RWPE2 (cell line): Measurements from ENCODE around the gene KRT83.

Experiments used
- ATAC-seq: fragments of 200-7000 bp; cut with Tn5 transposase; 3 replicates; pipeline ENCODE4 v1.9.1; 2021; ENCODE audit warnings: low read depth
- DNase-seq: peaks from one replicate; pipeline ENCODE4 v3.0.0-alpha.2; 2020; ENCODE audit warnings: low spot score
- H3K27ac ChIP-seq: fragments of 450-650 bp; 2 replicates; pipeline ENCODE4 v1.5.1; 2017; ENCODE audit warnings: mild to moderate bottlenecking; ENCODE audit not compliant: poor library complexity, severe bottlenecking
- H3K27me3 ChIP-seq: fragments of 250-450 bp; sonication (Bioruptor Pico); 2 replicates; pipeline ENCODE4 v1.5.1; 2021; ENCODE audit warnings: mild to moderate bottlenecking, moderate library complexity; ENCODE audit not compliant: insufficient read depth, poor library complexity, severe bottlenecking
- H3K36me3 ChIP-seq: fragments of 250-450 bp; sonication (Bioruptor Pico); 2 replicates; pipeline ENCODE4 v1.5.1; 2020; ENCODE audit warnings: low read depth, mild to moderate bottlenecking, moderate library complexity
- H3K4me1 ChIP-seq: fragments of 250-450 bp; sonication (Bioruptor Pico); 2 replicates; pipeline ENCODE4 v1.5.1; 2021; ENCODE audit warnings: mild to moderate bottlenecking, moderate library complexity; ENCODE audit not compliant: insufficient read depth, poor library complexity, severe bottlenecking
- H3K4me3 ChIP-seq: fragments of 250-450 bp; sonication (Bioruptor Pico); 2 replicates; pipeline ENCODE4 v1.5.1; 2021; ENCODE audit warnings: mild to moderate bottlenecking, moderate library complexity; ENCODE audit not compliant: severe bottlenecking
- H3K9me3 ChIP-seq: fragments of 250-450 bp; sonication (Bioruptor Pico); 2 replicates; pipeline ENCODE4 v1.5.1; 2021; ENCODE audit warnings: mild to moderate bottlenecking, moderate library complexity; ENCODE audit not compliant: severe bottlenecking
- TF ChIP-seq, protein P1 (sequence below): fragments of 450-650 bp; IDR thresholded peaks from one replicate; pipeline ENCODE4 v1.5.1; 2017; ENCODE audit warnings: mild to moderate bottlenecking, moderate library complexity; ENCODE audit not compliant: poor library complexity, severe bottlenecking

The KRT83 gene

DNA sequence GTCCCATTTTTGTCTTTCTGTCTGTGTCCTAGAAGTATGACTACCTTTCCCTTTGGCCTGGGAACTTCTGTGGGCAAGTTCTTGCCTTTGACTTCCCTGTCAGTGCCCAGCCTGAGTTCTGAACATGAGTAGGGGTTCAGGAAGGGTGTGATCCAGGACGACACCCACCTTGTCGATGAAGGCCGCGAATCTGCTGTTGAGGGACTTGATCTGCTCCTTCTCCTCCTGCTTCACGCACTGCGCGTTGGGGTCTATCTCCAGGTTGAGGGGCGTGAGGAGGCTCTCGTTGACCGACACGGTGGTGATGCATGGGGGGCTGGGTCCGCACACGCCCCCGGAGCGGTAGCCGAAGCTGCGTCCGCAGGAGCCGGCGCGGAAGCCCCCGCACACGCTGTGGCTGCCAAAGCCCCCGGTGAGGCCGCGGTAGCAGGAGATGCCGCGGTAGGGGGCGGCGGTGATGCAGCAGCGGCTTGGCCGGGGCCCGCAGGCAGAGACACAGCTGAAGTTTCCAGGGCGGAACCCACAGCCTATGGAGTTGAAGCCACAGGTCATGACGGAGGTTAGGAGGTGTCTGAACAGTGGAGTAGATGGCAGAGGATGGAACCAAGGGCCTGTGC, at the start of gene KRT83:
Gene KRT83, minus strand, starts transcription at position 615 of the 617 bp plus-strand sequence. Its CDS starts 63 bp downstream, at position 552.
- Histone ChIP-seq H3K27ac (no peak within 1 kb of the TSS), H3K4me1 (no peaks in the 10 kb centered on the region), H3K36me3 (no peaks in the 10 kb centered on the region), H3K9me3 (no peaks in the 10 kb centered on the region), H3K4me3 (no peak within 1 kb of the TSS), H3K27me3 (no peaks in the 10 kb centered on the region)
- ATAC-seq (no peak), DNase-seq (no peak)
- TF ChIP-seq, protein P1, sequence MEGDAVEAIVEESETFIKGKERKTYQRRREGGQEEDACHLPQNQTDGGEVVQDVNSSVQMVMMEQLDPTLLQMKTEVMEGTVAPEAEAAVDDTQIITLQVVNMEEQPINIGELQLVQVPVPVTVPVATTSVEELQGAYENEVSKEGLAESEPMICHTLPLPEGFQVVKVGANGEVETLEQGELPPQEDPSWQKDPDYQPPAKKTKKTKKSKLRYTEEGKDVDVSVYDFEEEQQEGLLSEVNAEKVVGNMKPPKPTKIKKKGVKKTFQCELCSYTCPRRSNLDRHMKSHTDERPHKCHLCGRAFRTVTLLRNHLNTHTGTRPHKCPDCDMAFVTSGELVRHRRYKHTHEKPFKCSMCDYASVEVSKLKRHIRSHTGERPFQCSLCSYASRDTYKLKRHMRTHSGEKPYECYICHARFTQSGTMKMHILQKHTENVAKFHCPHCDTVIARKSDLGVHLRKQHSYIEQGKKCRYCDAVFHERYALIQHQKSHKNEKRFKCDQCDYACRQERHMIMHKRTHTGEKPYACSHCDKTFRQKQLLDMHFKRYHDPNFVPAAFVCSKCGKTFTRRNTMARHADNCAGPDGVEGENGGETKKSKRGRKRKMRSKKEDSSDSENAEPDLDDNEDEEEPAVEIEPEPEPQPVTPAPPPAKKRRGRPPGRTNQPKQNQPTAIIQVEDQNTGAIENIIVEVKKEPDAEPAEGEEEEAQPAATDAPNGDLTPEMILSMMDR: no peak

GRCh38 chr12:52369809-52370208, 48.6 kb upstream of the KRT83 start:
- no peaks in the 10 kb centered on the region for H3K4me1 ChIP-seq
- TF ChIP-seq, protein P1: no peak

DNA sequence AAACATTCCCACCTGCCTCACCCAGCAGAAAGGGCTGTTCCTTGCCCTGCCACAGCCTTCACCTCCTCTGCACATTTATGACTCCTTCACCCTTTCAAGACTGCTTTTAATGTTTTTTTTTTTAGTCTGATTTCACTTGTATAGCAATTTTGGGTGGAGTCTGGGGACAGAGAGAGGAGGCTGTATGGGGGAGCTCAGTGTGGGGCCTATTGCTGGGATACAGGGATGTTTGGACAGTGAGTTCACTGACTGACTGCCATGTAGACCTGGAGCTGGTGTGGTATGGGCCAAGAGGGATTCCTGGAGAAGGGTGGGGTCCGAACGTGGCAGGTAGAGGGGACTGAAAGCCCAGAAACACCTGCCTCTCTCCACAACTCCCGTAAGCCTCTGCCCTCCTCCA, 48.0 kb upstream of the KRT83 start:
- Histone ChIP-seq H3K9me3 (no peaks in the 10 kb centered on the region), H3K4me1 (no peaks in the 10 kb centered on the region), H3K27me3 (no peaks in the 10 kb centered on the region), H3K27ac (no peak overlapping the region), H3K36me3 (no peaks in the 10 kb centered on the region), H3K4me3 (no peak overlapping the region)
- TF ChIP-seq, protein P1: no peak
- ATAC-seq: no peak
- no peak for DNase-seq

More at GRCh38 chr12:52369809-52370208, 48.6 kb upstream of the KRT83 start:
- Histone ChIP-seq H3K4me3 (no peak overlapping the region), H3K9me3 (no peaks in the 10 kb centered on the region), H3K27ac (no peak overlapping the region), H3K36me3 (no peaks in the 10 kb centered on the region), H3K27me3 (no peaks in the 10 kb centered on the region)
- ATAC-seq (no peak), DNase-seq (no peak)

DNA sequence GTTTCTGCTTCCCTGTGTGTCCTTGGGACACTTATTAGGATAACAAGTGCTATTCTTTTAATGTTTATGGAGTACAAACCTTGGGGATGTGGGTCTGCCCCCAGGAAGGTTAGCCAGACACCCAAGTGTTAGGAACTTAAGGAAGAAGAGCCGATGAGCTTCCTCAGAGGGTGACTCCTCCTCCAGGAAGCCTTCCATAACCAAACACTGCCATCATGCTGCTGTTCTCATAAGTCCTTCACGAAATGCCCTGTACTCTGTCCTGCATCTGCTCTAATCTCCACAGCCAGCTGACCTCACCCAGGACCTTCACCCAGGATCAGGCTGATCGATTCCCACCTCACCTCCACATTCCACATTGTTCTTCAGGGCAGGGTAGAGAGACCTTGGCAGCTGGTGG, 47.3 kb upstream of the KRT83 start:
- ATAC-seq: no peak
- H3K36me3 ChIP-seq: no peaks in the 10 kb centered on the region
- no peaks in the 10 kb centered on the region for H3K9me3 ChIP-seq
- TF ChIP-seq, protein P1: no peak
- H3K27ac ChIP-seq: no peak overlapping the region
- H3K4me3 ChIP-seq: no peak overlapping the region
- H3K27me3 ChIP-seq: no peaks in the 10 kb centered on the region
- no peaks in the 10 kb centered on the region for H3K4me1 ChIP-seq
- no peak for DNase-seq

GRCh38 chr12:52367876-52368275, 46.7 kb upstream of the KRT83 start:
- Histone ChIP-seq H3K4me3 (no peak overlapping the region), H3K9me3 (no peaks in the 10 kb centered on the region), H3K27me3 (no peaks in the 10 kb centered on the region), H3K4me1 (no peaks in the 10 kb centered on the region), H3K36me3 (no peaks in the 10 kb centered on the region), H3K27ac (no peak overlapping the region)
- no peak for DNase-seq
- no peak for ATAC-seq
- TF ChIP-seq, protein P1: no peak
